Choroid plexus epithelial cell (primary cell): Measurements from ENCODE around the gene PFKFB4.

Experiments used
- DNase-seq: peaks from one replicate; pipeline ENCODE4 v3.0.0-alpha.2; 2010; ENCODE audit warnings: low read depth
- H3K4me3 ChIP-seq: 2 replicates; pipeline ENCODE4 v1.5.1; 2011; ENCODE audit warnings: low read depth, mild to moderate bottlenecking, control low read depth, low read length, moderate library complexity
- CTCF ChIP-seq: conservative IDR thresholded peaks from 2 replicates; pipeline ENCODE4 v1.5.1; 2011; ENCODE audit warnings: low read depth, mild to moderate bottlenecking, control low read depth, inconsistent platforms, low read length, moderate library complexity

The PFKFB4 gene

GRCh38 chr3:48584836-48585235, 28.2 kb upstream of the PFKFB4 start:
- no peak overlapping the region for H3K4me3 ChIP-seq
- TF ChIP-seq CTCF = no peak
- no peak for DNase-seq

GRCh38 chr3:48581621-48582481, 25.2 kb upstream of the PFKFB4 start:
- TF ChIP-seq CTCF = no peak
- no peak overlapping the region for H3K4me3 ChIP-seq
- DNase-seq = no peak

GRCh38 chr3:48576647-48577046, 20.0 kb upstream of the PFKFB4 start:
- DNase-seq = no peak
- no peak for TF ChIP-seq CTCF
- H3K4me3 ChIP-seq = no peak overlapping the region

- no peak for TF ChIP-seq CTCF
- H3K4me3 ChIP-seq = no peak overlapping the region
- DNase-seq = no peak
Measured at GRCh38 chr3:48575366-48575765, 18.8 kb upstream of the PFKFB4 start.

GRCh38 chr3:48573973-48574585, 17.5 kb upstream of the PFKFB4 start:
- TF ChIP-seq CTCF = no peak
- no peak for DNase-seq

GRCh38 chr3:48572517-48572916, 15.9 kb upstream of the PFKFB4 start:
- no peak overlapping the region for H3K4me3 ChIP-seq
- DNase-seq = no peak
- TF ChIP-seq CTCF = no peak

More at GRCh38 chr3:48573973-48574585, 17.5 kb upstream of the PFKFB4 start:
- H3K4me3 ChIP-seq = no peak overlapping the region

GRCh38 chr3:48571938-48572337, 15.3 kb upstream of the PFKFB4 start:
- no peak for TF ChIP-seq CTCF
- H3K4me3 ChIP-seq = no peak overlapping the region
- no peak for DNase-seq
